Right lobe of liver (tissue), 6 donors: ENCODE measurements around the gene DCANP1. TPM values are rescaled to one million over a fixed set of nuclear protein-coding genes. Genes with fewer than 3 reads are reported as not detected.
A peak's percentile ranks its signal among the peaks of the same experiment; 100 is the strongest.

ENCODE experiments used
- ATAC-seq, 4 donors: fragments of 200-7000 bp; cut with Tn5 transposase; one replicate each; pipeline ENCODE4 v1.9.1; 2020; ENCODE audit warnings: mild to moderate bottlenecking in 4 of 4, moderate library complexity in 4 of 4
- DNase-seq, 3 donors: peaks; one replicate each; pipeline ENCODE4 v3.0.0-alpha.2; 2020
- H3K27ac ChIP-seq, 3 donors: fragments of 200-600 bp; one replicate each; pipeline ENCODE4 v1.8.0; 2022
- H3K27me3 ChIP-seq, 2 donors: fragments of 200-600 bp; one replicate each; pipeline ENCODE4 v1.8.0; 2022
- H3K36me3 ChIP-seq, 4 donors: fragments of 200-600 bp; sonication (generic) in 1 of 4; one replicate each; pipeline versions ENCODE4 v1.5.1 to v1.8.0; 2017 to 2022; ENCODE audit warnings: control low read depth in 1 of 4
- H3K4me1 ChIP-seq, 4 donors: fragments of 200-600 bp; sonication (generic) in 1 of 4; one replicate each; pipeline versions ENCODE4 v1.5.1 to v1.8.0; 2017 to 2022; ENCODE audit warnings: control low read depth in 1 of 4
- H3K4me3 ChIP-seq, 3 donors: fragments of 200-600 bp; one replicate each; pipeline ENCODE4 v1.8.0; 2022
- H3K9me3 ChIP-seq, 4 donors: fragments of 200-600 bp; sonication (generic) in 1 of 4; one replicate each; pipeline versions ENCODE4 v1.5.1 to v1.8.0; 2017 to 2022; ENCODE audit warnings: control low read depth in 1 of 4
- CTCF ChIP-seq, 4 donors: fragments of 200-600 bp in 3 of 4; fragments of 450-650 bp in 1 of 4; IDR thresholded peaks; one replicate each; pipeline versions ENCODE4 v1.5.1 to v1.8.0; 2016 to 2022; ENCODE audit warnings: antibody characterized with exemption in 4 of 4, mild to moderate bottlenecking in 2 of 4
- POLR2A ChIP-seq: fragments of 450-650 bp; IDR thresholded peaks from one replicate; pipeline ENCODE4 v1.6.1; 2017; ENCODE audit warnings: antibody characterized with exemption, mild to moderate bottlenecking
- WGBS: methylation state at CpG from one replicate; pipeline ENCODE4 v1.1.6; 2018; ENCODE audit warnings: low coverage, low lambda C conversion rate; ENCODE audit not compliant: insufficient coverage; ENCODE audit errors: missing lambda C conversion rate; 5-methylcytosine and 5-hydroxymethylcytosine counted together
- intact Hi-C, 2 donors: fragments of 100-400 bp; cut with DNase I; formaldehyde crosslinking; loops; one replicate each; pipeline versions ENCODE4 v1.11.2 to v1.14.1; 2022
- total RNA-seq, 6 experiments: library from RNA; depleted of rRNA in 2 of 6; stranded (reverse); fragments of >200 nt in 2 of 6; fragmentation: NEBNext Ultra II Directional in 3 of 6; extraction: Animal tissue kit (Norgen Biotek cat#: 25700) in 3 of 6; gene quantifications; one replicate each; pipeline versions ENCODE4 v1.1.0 to v1.2.4, GENCODE V29; 2016 to 2023
- donor health status: DM: no; HTN: yes; CAD: no.
- donor health status: DM: no; HTN: no; CAD: no.
- donor health status: DM: no; HTN: no; CAD: no.
- donor health status: DM: no; HTN: yes; CAD: no.
- donor health status: DM: no; HTN: yes; CAD: no.

The DCANP1 gene
- total RNA-seq, 6 experiments from 2014 or later: not detected

- peaks cover 0 to 29% of the 10 kb centered on the region in 2 donors for H3K27me3 ChIP-seq
- 16% methylated on average over 3 of the region's 40 CpGs for WGBS
- DNase-seq (no peak), ATAC-seq (peak in 2 of 4 donors; percentile 49 to 74)
- H3K4me1 ChIP-seq: peaks cover 0 to 21% (median 0%) of the 10 kb centered on the region in 4 donors
- no peaks in the 10 kb centered on the region for H3K9me3 ChIP-seq
- TF ChIP-seq CTCF (IDR thresholded peaks at IDR 0.05): no peak
- TF ChIP-seq POLR2A: no peak
- no peak overlapping the region for H3K4me3 ChIP-seq
- no peak overlapping the region for H3K27ac ChIP-seq
- H3K36me3 ChIP-seq: no peaks in the 10 kb centered on the region
- intact Hi-C loops: no loop called here
Measured at GRCh38 chr5:135491552-135492318, 44.6 kb upstream of the DCANP1 start.

GRCh38 chr5:135491038-135491551, 43.9 kb upstream of the DCANP1 start:
- H3K27me3 ChIP-seq: peaks cover 0 to 29% of the 10 kb centered on the region in 2 donors

GRCh38 chr5:135490245-135491037, 43.3 kb upstream of the DCANP1 start:
- Histone ChIP-seq H3K4me3 (no peak overlapping the region), H3K4me1 (peaks cover 0 to 21% (median 0%) of the 10 kb centered on the region in 4 donors), H3K27ac (no peak overlapping the region), H3K9me3 (no peaks in the 10 kb centered on the region), H3K27me3 (peaks cover 0 to 29% of the 10 kb centered on the region in 2 donors), H3K36me3 (no peaks in the 10 kb centered on the region)
- TF ChIP-seq POLR2A: no peak
- TF ChIP-seq CTCF (IDR thresholded peaks at IDR 0.05): no peak
- ATAC-seq: no peak
- WGBS: 9% methylated on average over 13 of the region's 49 CpGs
- intact Hi-C loops: no loop called here
- DNase-seq: no peak

More at GRCh38 chr5:135491038-135491551, 43.9 kb upstream of the DCANP1 start:
- WGBS: 18% methylated on average over 3 of the region's 14 CpGs
- no peak for TF ChIP-seq CTCF (IDR thresholded peaks at IDR 0.05)
- no peak for TF ChIP-seq POLR2A
- Histone ChIP-seq H3K4me3 (no peak overlapping the region), H3K36me3 (no peaks in the 10 kb centered on the region), H3K4me1 (peaks cover 0 to 21% (median 0%) of the 10 kb centered on the region in 4 donors), H3K9me3 (no peaks in the 10 kb centered on the region), H3K27ac (no peak overlapping the region)
- ATAC-seq (no peak), DNase-seq (no peak)
- intact Hi-C loops: no loop called here

- DNase-seq (no peak), ATAC-seq (peak in 1 of 4 donors; percentile 27)
- Histone ChIP-seq H3K27me3 (peaks cover 0 to 29% of the 10 kb centered on the region in 2 donors), H3K36me3 (no peaks in the 10 kb centered on the region), H3K4me3 (no peak overlapping the region), H3K4me1 (peaks cover 0 to 21% (median 0%) of the 10 kb centered on the region in 4 donors), H3K9me3 (no peaks in the 10 kb centered on the region), H3K27ac (no peak overlapping the region)
- TF ChIP-seq POLR2A: no peak
- TF ChIP-seq CTCF (IDR thresholded peaks at IDR 0.05): no peak
- intact Hi-C loops: no loop called here
- 4% methylated on average over 30 of the region's 53 CpGs for WGBS
Measured at GRCh38 chr5:135489466-135490244, 42.5 kb upstream of the DCANP1 start.
